CD4-positive, alpha-beta T cell (primary cell): Measurements from ENCODE around the gene MROH8. TPM values are rescaled to one million over a fixed set of nuclear protein-coding genes. Genes with fewer than 3 reads are reported as not detected.

ENCODE experiments used
- ATAC-seq: fragments of 200-7000 bp; cut with Tn5 transposase; one replicate; pipeline ENCODE4 v1.10.0; 2022; ENCODE audit warnings: mild to moderate bottlenecking; ENCODE audit not compliant: poor library complexity
- CTCF ChIA-PET: fragments of 350-600 bp; sonication (Branson Sonifier 250); formaldehyde crosslinking; loops from one replicate; lab custom pipeline; 2021; ENCODE audit warnings: antibody characterized with exemption, inconsistent platforms; lab: Charles Lee
- POLR2A ChIA-PET: fragments of 350-600 bp; sonication (Branson Sonifier 250); formaldehyde crosslinking; loops from one replicate; lab custom pipeline; 2021; ENCODE audit warnings: antibody characterized with exemption, inconsistent platforms; lab: Charles Lee
- DNase-seq, 14 experiments: peaks; one replicate each; pipeline ENCODE4 v3.0.0-alpha.2; 2013 to 2020; ENCODE audit warnings: mixed read lengths in 2 of 14
- H3K27ac ChIP-seq, 2 donors: one replicate each; pipeline versions ENCODE4 v1.5.1 to v1.7.0; 2013; ENCODE audit warnings: low read length in 2 of 2, low read depth in 1 of 2, mild to moderate bottlenecking in 1 of 2
- H3K27me3 ChIP-seq, 2 experiments: 1 replicate in 1 of 2; 2 replicates in 1 of 2; pipeline versions ENCODE4 v1.6.1 to v1.7.0; 2013; ENCODE audit warnings: low read length in 2 of 2, control low read depth in 1 of 2, mild to moderate bottlenecking in 1 of 2, moderate library complexity in 1 of 2; ENCODE audit not compliant: insufficient read depth in 2 of 2, control insufficient read depth in 1 of 2
- H3K36me3 ChIP-seq: one replicate; pipeline ENCODE4 v1.6.1; 2013; ENCODE audit warnings: low read length, control low read depth; ENCODE audit not compliant: insufficient read depth
- H3K4me1 ChIP-seq: one replicate; pipeline ENCODE4 v1.6.1; 2013; ENCODE audit warnings: low read length, control low read depth; ENCODE audit not compliant: insufficient read depth
- H3K4me3 ChIP-seq: one replicate; pipeline ENCODE4 v1.5.1; 2013; ENCODE audit warnings: mild to moderate bottlenecking, low read length, moderate library complexity
- H3K9me3 ChIP-seq, 2 experiments: 1 replicate in 1 of 2; 2 replicates in 1 of 2; pipeline versions ENCODE4 v1.6.1 to v1.7.0; 2013; ENCODE audit warnings: low read length in 2 of 2, mild to moderate bottlenecking in 2 of 2, control low read depth in 1 of 2, moderate library complexity in 1 of 2; ENCODE audit not compliant: control insufficient read depth in 1 of 2, insufficient read depth in 1 of 2
- H3K27ac Mint-ChIP-seq: one replicate; pipeline ENCODE4 v1.8.0; 2020; ENCODE audit warnings: mixed read lengths
- H3K27me3 Mint-ChIP-seq: one replicate; pipeline ENCODE4 v1.8.0; 2021; ENCODE audit warnings: mixed read lengths
- H3K36me3 Mint-ChIP-seq: one replicate; pipeline ENCODE4 v1.8.0; 2021; ENCODE audit warnings: low read depth, mixed read lengths
- H3K4me1 Mint-ChIP-seq: one replicate; pipeline ENCODE4 v1.8.0; 2021; ENCODE audit warnings: low read depth, mixed read lengths
- H3K4me3 Mint-ChIP-seq: one replicate; pipeline ENCODE4 v1.8.0; 2020; ENCODE audit warnings: mild to moderate bottlenecking, mixed read lengths
- H3K9me3 Mint-ChIP-seq: one replicate; pipeline ENCODE4 v1.8.0; 2020; ENCODE audit warnings: mixed read lengths
- CTCF ChIP-seq: fragments of 200-600 bp; IDR thresholded peaks from one replicate; pipeline ENCODE4 v1.8.0; 2022; ENCODE audit warnings: antibody characterized with exemption, mild to moderate bottlenecking
- intact Hi-C, 2 experiments: fragments of 100-400 bp; cut with DNase I in 1 of 2; cut with micrococcal nuclease in 1 of 2; formaldehyde crosslinking; loops; one replicate each; pipeline versions ENCODE4 v1.15.1 to v1.9.0; 2023 to 2025; cut with DNase I, micrococcal nuclease
- total RNA-seq, 174 experiments: library from RNA in 2 of 174; stranded (reverse) in 2 of 174; gene quantifications; one replicate each; pipeline ENCODE4 v1.2.3 and lab custom pipeline; 2021 to 2026

MROH8 gene
- total RNA-seq, 2 experiments from 2014 or later = 1.1 to 1.2 TPM

- DNase-seq = no peak
- POLR2A ChIA-PET = no interaction called here
- no peak overlapping the region for H3K4me3 Mint-ChIP-seq
- ATAC-seq = no peak
- peaks cover 9% of the 10 kb centered on the region for H3K4me1 Mint-ChIP-seq
- no peaks in the 10 kb centered on the region for H3K27me3 Mint-ChIP-seq
- intact Hi-C loops = no loop called here
- H3K27ac ChIP-seq = no peak overlapping the region
- no peaks in the 10 kb centered on the region for H3K9me3 ChIP-seq
- no peak for TF ChIP-seq CTCF
- H3K27me3 ChIP-seq = no peaks in the 10 kb centered on the region
- H3K36me3 ChIP-seq = peaks cover 98% of the 10 kb centered on the region
- H3K36me3 Mint-ChIP-seq = peaks cover 93% of the 10 kb centered on the region
- H3K4me3 ChIP-seq = no peak overlapping the region
- H3K27ac Mint-ChIP-seq = no peak overlapping the region
- CTCF ChIA-PET = interaction anchor here (0.6 to 1.3 kb wide), 3 partner anchors 9 to 26 kb away, joined by 3 to 4 read pairs (median 4); no protein-coding TSS in a partner anchor
- H3K4me1 ChIP-seq = no peaks in the 10 kb centered on the region
- no peaks in the 10 kb centered on the region for H3K9me3 Mint-ChIP-seq
These were observed 25.8 kb upstream of the MROH8 start for GRCh38 chr20:37205130-37205529.

GRCh38 chr20:37204056-37204455, 24.7 kb upstream of the MROH8 start:
- Histone ChIP-seq H3K4me1 (no peaks in the 10 kb centered on the region), H3K9me3 (no peaks in the 10 kb centered on the region), H3K27me3 (no peaks in the 10 kb centered on the region), H3K4me3 (no peak overlapping the region), H3K27ac (no peak overlapping the region), H3K36me3 (peaks cover 98% of the 10 kb centered on the region)
- CTCF ChIA-PET = interaction anchor here (1.3 kb wide), 1 partner anchor 9 kb away, joined by 4 read pairs; no protein-coding TSS in a partner anchor
- Mint-ChIP-seq H3K36me3 (peaks cover 91% of the 10 kb centered on the region), H3K27me3 (no peaks in the 10 kb centered on the region), H3K9me3 (no peaks in the 10 kb centered on the region), H3K4me1 (peaks cover 9% of the 10 kb centered on the region), H3K27ac (no peak overlapping the region), H3K4me3 (no peak overlapping the region)
- no peak for TF ChIP-seq CTCF
- DNase-seq (no peak), ATAC-seq (no peak)
- POLR2A ChIA-PET = no interaction called here
- intact Hi-C loops = no loop called here

GRCh38 chr20:37202267-37202943, 23.1 kb upstream of the MROH8 start:
- POLR2A ChIA-PET = no interaction called here
- Histone ChIP-seq H3K27ac (no peak overlapping the region), H3K36me3 (peaks cover 98% of the 10 kb centered on the region), H3K4me3 (no peak overlapping the region), H3K4me1 (no peaks in the 10 kb centered on the region), H3K27me3 (no peaks in the 10 kb centered on the region), H3K9me3 (no peaks in the 10 kb centered on the region)
- Mint-ChIP-seq H3K36me3 (peaks cover 90% of the 10 kb centered on the region), H3K27ac (no peak overlapping the region), H3K27me3 (no peaks in the 10 kb centered on the region), H3K4me1 (peaks cover 18% of the 10 kb centered on the region), H3K4me3 (no peak overlapping the region), H3K9me3 (no peaks in the 10 kb centered on the region)
- peak; percentile 77 for TF ChIP-seq CTCF
- DNase-seq (peak in 6 of 14 experiments; percentile 15 to 61 (median 38)), ATAC-seq (no peak)
- intact Hi-C loops = loop anchor here in 1 of 2 experiments (1.0 kb wide), 1 partner anchor 332 kb away; no protein-coding TSS in a partner anchor
- CTCF ChIA-PET = interaction anchor here (1.2 to 1.5 kb wide), 3 partner anchors 10 to 11 kb away, joined by 3 to 4 read pairs (median 3); no protein-coding TSS in a partner anchor
